DND-41 (cell line): ENCODE measurements around the gene HSPA1A.
"Not testable (repeated sequence)": the region's sequence is repeated elsewhere in the genome, so short reads cannot be mapped to it uniquely, and the experiment has no call there.

Source experiments
- EZH2 ChIP-seq: IDR thresholded peaks from 3 replicates; pipeline ENCODE4 v1.6.1; 2012; ENCODE audit warnings: borderline replicate concordance, low read depth, mild to moderate bottlenecking, moderate library complexity, low read length, inconsistent platforms; ENCODE audit not compliant: severe bottlenecking
- TF ChIP-seq, protein P1 (sequence below): IDR thresholded peaks from 2 replicates; pipeline ENCODE4 v1.5.1; 2012; ENCODE audit warnings: borderline replicate concordance, low read length, moderate library complexity, mild to moderate bottlenecking; ENCODE audit not compliant: poor library complexity, severe bottlenecking; ENCODE audit errors: extremely low read depth

DNA sequence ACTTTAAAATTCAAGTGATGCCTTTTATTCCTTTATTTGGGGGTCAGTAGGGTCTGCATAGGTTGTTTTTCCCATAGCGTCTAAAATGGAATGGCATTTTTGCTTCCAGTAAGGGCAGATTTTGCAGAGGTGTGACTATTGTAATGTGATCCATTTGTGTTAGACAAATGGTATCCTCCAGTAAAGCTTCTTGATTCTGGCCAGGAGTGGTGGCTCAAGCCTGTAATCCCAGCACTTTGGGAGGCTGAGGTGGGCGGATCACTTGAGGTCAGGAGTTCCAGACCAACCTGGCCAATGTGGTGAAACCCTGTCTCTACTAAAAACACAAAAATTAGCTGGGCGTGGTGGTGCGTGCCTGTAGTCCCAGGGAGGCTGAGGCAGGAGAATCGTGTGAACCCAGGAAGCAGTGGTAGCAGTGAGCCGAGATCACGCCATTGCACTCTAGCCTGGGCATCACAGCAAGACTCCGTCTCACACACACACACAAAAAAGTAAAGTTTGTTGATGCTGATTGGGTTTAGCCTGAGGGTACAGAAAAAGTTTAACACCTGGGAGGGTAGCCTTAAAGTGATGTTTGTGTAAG, 2.7 kb downstream of the HSPA1A start:
- TF ChIP-seq EZH2, result not testable (repeated sequence)
- TF ChIP-seq, protein P1, sequence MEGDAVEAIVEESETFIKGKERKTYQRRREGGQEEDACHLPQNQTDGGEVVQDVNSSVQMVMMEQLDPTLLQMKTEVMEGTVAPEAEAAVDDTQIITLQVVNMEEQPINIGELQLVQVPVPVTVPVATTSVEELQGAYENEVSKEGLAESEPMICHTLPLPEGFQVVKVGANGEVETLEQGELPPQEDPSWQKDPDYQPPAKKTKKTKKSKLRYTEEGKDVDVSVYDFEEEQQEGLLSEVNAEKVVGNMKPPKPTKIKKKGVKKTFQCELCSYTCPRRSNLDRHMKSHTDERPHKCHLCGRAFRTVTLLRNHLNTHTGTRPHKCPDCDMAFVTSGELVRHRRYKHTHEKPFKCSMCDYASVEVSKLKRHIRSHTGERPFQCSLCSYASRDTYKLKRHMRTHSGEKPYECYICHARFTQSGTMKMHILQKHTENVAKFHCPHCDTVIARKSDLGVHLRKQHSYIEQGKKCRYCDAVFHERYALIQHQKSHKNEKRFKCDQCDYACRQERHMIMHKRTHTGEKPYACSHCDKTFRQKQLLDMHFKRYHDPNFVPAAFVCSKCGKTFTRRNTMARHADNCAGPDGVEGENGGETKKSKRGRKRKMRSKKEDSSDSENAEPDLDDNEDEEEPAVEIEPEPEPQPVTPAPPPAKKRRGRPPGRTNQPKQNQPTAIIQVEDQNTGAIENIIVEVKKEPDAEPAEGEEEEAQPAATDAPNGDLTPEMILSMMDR, result not testable (repeated sequence)
